ENCODE results near the gene C17orf107.

- no peak for TF ChIP-seq CTCF (IDR thresholded peaks at IDR 0.05 in 2 of 3, conservative IDR thresholded peaks at IDR 0.05 in 1 of 3; ENCODE audit: borderline replicate concordance in 1 of 3, insufficient read depth in 1 of 3, low read depth in 2 of 3, low read length in 2 of 3)
- TF ChIP-seq EZH2 (IDR thresholded peaks at IDR 0.05), result no peak
- TF ChIP-seq EGR1 (IDR thresholded peaks at IDR 0.05; ENCODE audit: low read depth), result no peak
- no peak; the same call in 1 of the 2 replicates for TF ChIP-seq MAX (IDR thresholded peaks at IDR 0.05)
- TF ChIP-seq POLR2A (IDR thresholded peaks at IDR 0.05; ENCODE audit: borderline replicate concordance, extremely low read depth, insufficient read depth, insufficient read length), result no peak
- TF ChIP-seq TCF7L2 (IDR thresholded peaks at IDR 0.05; ENCODE audit: borderline replicate concordance, extremely low read depth, insufficient read depth, insufficient read length), result no peak
- TF ChIP-seq RAD21 (IDR thresholded peaks at IDR 0.05; ENCODE audit: low read depth), result no peak
- no peak for TF ChIP-seq SP1 (IDR thresholded peaks at IDR 0.05; ENCODE audit: low read depth)
- TF ChIP-seq YY1 (IDR thresholded peaks at IDR 0.05; ENCODE audit: extremely low read depth, insufficient replicate concordance, low read depth, low read length), result no peak
- no peak for TF ChIP-seq ZBTB33 (IDR thresholded peaks at IDR 0.05; ENCODE audit: extremely low read depth, insufficient replicate concordance, low read length)
- TF ChIP-seq POLR2AphosphoS5 (IDR thresholded peaks at IDR 0.05; ENCODE audit: low read depth, low read length), result peak; percentile 64
These were observed 41.4 kb downstream of the C17orf107 start for GRCh38 chr17:4940555-4941318.
